Fibroblast of peridontal ligament (primary cell): Measurements from ENCODE around the gene PCMTD2.

Source experiments
- DNase-seq: peaks from one replicate; pipeline ENCODE4 v3.0.0-alpha.2; 2010; ENCODE audit errors: extremely low read depth

The PCMTD2 gene

GRCh38 chr20:64255361-64256281 is at the start of gene PCMTD2:
Gene PCMTD2, plus strand, starts transcription at chr20:64255748. Its CDS starts 4,218 bp downstream, at chr20:64259966.
- DNase-seq, result peak; percentile 59

- no peak for DNase-seq
These were observed 48.9 kb upstream of the PCMTD2 start for GRCh38 chr20:64206614-64207013.

GRCh38 chr20:64207641-64208590 is 47.6 kb upstream of the PCMTD2 start:
- DNase-seq, result no peak

- no peak for DNase-seq
These were observed 46.4 kb upstream of the PCMTD2 start for GRCh38 chr20:64209148-64209547.

- DNase-seq, result no peak
These were observed 44.7 kb upstream of the PCMTD2 start for GRCh38 chr20:64210656-64211369.

GRCh38 chr20:64211874-64212658 is 43.5 kb upstream of the PCMTD2 start:
- no peak for DNase-seq

GRCh38 chr20:64212755-64213154 is 42.8 kb upstream of the PCMTD2 start:
- peak; percentile 55 for DNase-seq

- no peak for DNase-seq
These were observed 41.4 kb upstream of the PCMTD2 start for GRCh38 chr20:64214113-64214512.

- no peak for DNase-seq
These were observed 40.6 kb upstream of the PCMTD2 start for GRCh38 chr20:64214952-64215351.

- DNase-seq, result no peak
These were observed 39.5 kb upstream of the PCMTD2 start for GRCh38 chr20:64216036-64216435.

- no peak for DNase-seq
These were observed 38.6 kb upstream of the PCMTD2 start for GRCh38 chr20:64216910-64217309.

- DNase-seq, result no peak
These were observed 37.9 kb upstream of the PCMTD2 start for GRCh38 chr20:64217539-64218221.

- DNase-seq, result no peak
These were observed 36.3 kb upstream of the PCMTD2 start for GRCh38 chr20:64219202-64219601.

GRCh38 chr20:64219730-64220129 is 35.8 kb upstream of the PCMTD2 start:
- no peak for DNase-seq

GRCh38 chr20:64220420-64220819 is 35.1 kb upstream of the PCMTD2 start:
- no peak for DNase-seq

- no peak for DNase-seq
These were observed 34.5 kb upstream of the PCMTD2 start for GRCh38 chr20:64220891-64221527.

GRCh38 chr20:64222291-64222735 is 33.2 kb upstream of the PCMTD2 start:
- no peak for DNase-seq

GRCh38 chr20:64222851-64223525 is 32.6 kb upstream of the PCMTD2 start:
- no peak for DNase-seq

GRCh38 chr20:64223526-64224067 is 32.0 kb upstream of the PCMTD2 start:
- DNase-seq, result no peak
